CD14-positive monocyte (primary cell): ENCODE results near the gene STOML2. TPM values are rescaled to one million over a fixed set of nuclear protein-coding genes. Genes with fewer than 3 reads are reported as not detected.

Experiments used
- DNase-seq, 3 donors: peaks; one replicate each; pipeline ENCODE4 v3.0.0-alpha.2; 2011 to 2022
- H2AFZ ChIP-seq: 2 replicates; pipeline ENCODE4 v1.6.0; 2012; ENCODE audit warnings: mild to moderate bottlenecking, low read depth, low read length, inconsistent platforms; ENCODE audit not compliant: insufficient read depth, poor library complexity, severe bottlenecking
- H3K27ac ChIP-seq, 2 donors: 1 replicate in 1 of 2; 2 replicates in 1 of 2; pipeline ENCODE4 v1.5.1; 2012 to 2013; ENCODE audit warnings: low read length in 2 of 2, control low read depth in 1 of 2, inconsistent platforms in 1 of 2, low read depth in 1 of 2, mild to moderate bottlenecking in 1 of 2
- H3K27me3 ChIP-seq, 2 donors: one replicate each; pipeline versions ENCODE4 v1.6.0 to v1.6.1; 2011 to 2013; ENCODE audit warnings: low read length in 2 of 2; ENCODE audit not compliant: control insufficient read depth in 2 of 2, insufficient read depth in 2 of 2
- H3K36me3 ChIP-seq, 2 donors: replicated peaks in 1 of 2; 1 replicate in 1 of 2; 2 replicates in 1 of 2; pipeline versions ENCODE4 v1.5.1 to v1.6.1; 2012 to 2013; ENCODE audit warnings: low read length in 2 of 2, control low read depth in 1 of 2, inconsistent platforms in 1 of 2, mild to moderate bottlenecking in 1 of 2; ENCODE audit not compliant: insufficient read depth in 2 of 2, control insufficient read depth in 1 of 2
- H3K4me1 ChIP-seq, 2 donors: 1 replicate in 1 of 2; 2 replicates in 1 of 2; pipeline versions ENCODE4 v1.5.1 to v1.6.1; 2012 to 2013; ENCODE audit warnings: low read length in 2 of 2, control low read depth in 1 of 2, inconsistent platforms in 1 of 2, mild to moderate bottlenecking in 1 of 2, moderate library complexity in 1 of 2; ENCODE audit not compliant: insufficient read depth in 2 of 2, control insufficient read depth in 1 of 2
- H3K4me2 ChIP-seq: replicated peaks from 2 replicates; pipeline ENCODE3; 2012; ENCODE audit warnings: low read length, moderate library complexity, mild to moderate bottlenecking; ENCODE audit not compliant: poor library complexity, severe bottlenecking; ENCODE audit errors: extremely low read depth
- H3K4me3 ChIP-seq, 3 experiments: fragments of 200-600 bp in 1 of 3; sonication (generic) in 1 of 3; replicated peaks in 1 of 3; 1 replicate in 2 of 3; 2 replicates in 1 of 3; pipeline ENCODE4 v1.5.1; 2011 to 2013; ENCODE audit warnings: low read length in 3 of 3, mild to moderate bottlenecking in 3 of 3, control low read depth in 2 of 3, low read depth in 2 of 3, inconsistent platforms in 1 of 3, moderate library complexity in 1 of 3
- H3K79me2 ChIP-seq: 2 replicates; pipeline ENCODE4 v1.6.0; 2012; ENCODE audit warnings: mild to moderate bottlenecking, control low read depth, inconsistent platforms, low read length, moderate library complexity; ENCODE audit not compliant: insufficient read depth
- H3K9ac ChIP-seq: 2 replicates; pipeline ENCODE4 v1.6.0; 2017; ENCODE audit warnings: low read length, mild to moderate bottlenecking; ENCODE audit not compliant: insufficient read depth, poor library complexity, severe bottlenecking
- H3K9me3 ChIP-seq, 2 donors: replicated peaks in 1 of 2; 1 replicate in 1 of 2; 2 replicates in 1 of 2; pipeline versions ENCODE4 v1.5.1 to v1.6.1; 2012 to 2013; ENCODE audit warnings: low read length in 2 of 2, control low read depth in 1 of 2; ENCODE audit not compliant: control insufficient read depth in 1 of 2, insufficient read depth in 1 of 2
- H4K20me1 ChIP-seq: 2 replicates; pipeline ENCODE4 v1.6.0; 2012; ENCODE audit warnings: mild to moderate bottlenecking, low read length, control low read depth, moderate library complexity; ENCODE audit not compliant: insufficient read depth
- H3K27ac Mint-ChIP-seq, 7 donors: one replicate each; pipeline ENCODE4 v1.8.0; 2020; ENCODE audit warnings: mild to moderate bottlenecking in 7 of 7, mixed read lengths in 7 of 7, moderate library complexity in 6 of 7, inconsistent platforms in 2 of 7
- H3K27me3 Mint-ChIP-seq, 3 donors: one replicate each; pipeline ENCODE4 v1.8.0; 2021 to 2022; ENCODE audit warnings: low read depth in 3 of 3, mild to moderate bottlenecking in 3 of 3, mixed read lengths in 3 of 3, moderate library complexity in 3 of 3, inconsistent platforms in 1 of 3
- H3K36me3 Mint-ChIP-seq, 2 donors: one replicate each; pipeline ENCODE4 v1.8.0; 2020; ENCODE audit warnings: mixed read lengths in 2 of 2, inconsistent platforms in 1 of 2, mild to moderate bottlenecking in 1 of 2
- H3K4me1 Mint-ChIP-seq: one replicate; pipeline ENCODE4 v1.8.0; 2020; ENCODE audit warnings: mild to moderate bottlenecking, mixed read lengths
- H3K4me3 Mint-ChIP-seq, 2 donors: one replicate each; pipeline ENCODE4 v1.8.0; 2020; ENCODE audit warnings: mild to moderate bottlenecking in 2 of 2, mixed read lengths in 2 of 2, moderate library complexity in 1 of 2
- H3K9me3 Mint-ChIP-seq, 7 donors: one replicate each; pipeline ENCODE4 v1.8.0; 2020 to 2022; ENCODE audit warnings: mixed read lengths in 7 of 7, mild to moderate bottlenecking in 6 of 7, moderate library complexity in 6 of 7, inconsistent platforms in 2 of 7
- WGBS: methylation state at CpG from one replicate; pipeline ENCODE4 v1.1.5; 2013; ENCODE audit warnings: missing lambda C conversion rate; ENCODE audit not compliant: insufficient coverage; 5-methylcytosine and 5-hydroxymethylcytosine counted together
- intact Hi-C, 2 donors: fragments of 100-400 bp; cut with micrococcal nuclease; formaldehyde crosslinking; loops; one replicate each; pipeline versions ENCODE4 v1.15.0 to v1.15.1; 2023
- polyA plus RNA-seq, 3 donors: library from polyadenylated mRNA; depleted of rRNA in 1 of 3; unstranded in 2 of 3; stranded (reverse) in 1 of 3; fragments of 300-500 nt in 2 of 3; fragments of >200 nt in 1 of 3; fragmentation: Illumina TruSeq in 2 of 3; gene quantifications; 1 replicate in 2 of 3; 2 replicates in 1 of 3; pipeline ENCODE4 v1.2.3, GENCODE V29; 2012 to 2021
- TF ChIP-seq, protein P1 (sequence below): fragments of 200-600 bp; IDR thresholded peaks from one replicate; pipeline ENCODE4 v1.8.0; 2022; ENCODE audit warnings: antibody characterized with exemption, mild to moderate bottlenecking

STOML2 gene
- polyA plus RNA-seq, 3 donors, result 45.5 to 62.0 (median 50.3) TPM

DNA sequence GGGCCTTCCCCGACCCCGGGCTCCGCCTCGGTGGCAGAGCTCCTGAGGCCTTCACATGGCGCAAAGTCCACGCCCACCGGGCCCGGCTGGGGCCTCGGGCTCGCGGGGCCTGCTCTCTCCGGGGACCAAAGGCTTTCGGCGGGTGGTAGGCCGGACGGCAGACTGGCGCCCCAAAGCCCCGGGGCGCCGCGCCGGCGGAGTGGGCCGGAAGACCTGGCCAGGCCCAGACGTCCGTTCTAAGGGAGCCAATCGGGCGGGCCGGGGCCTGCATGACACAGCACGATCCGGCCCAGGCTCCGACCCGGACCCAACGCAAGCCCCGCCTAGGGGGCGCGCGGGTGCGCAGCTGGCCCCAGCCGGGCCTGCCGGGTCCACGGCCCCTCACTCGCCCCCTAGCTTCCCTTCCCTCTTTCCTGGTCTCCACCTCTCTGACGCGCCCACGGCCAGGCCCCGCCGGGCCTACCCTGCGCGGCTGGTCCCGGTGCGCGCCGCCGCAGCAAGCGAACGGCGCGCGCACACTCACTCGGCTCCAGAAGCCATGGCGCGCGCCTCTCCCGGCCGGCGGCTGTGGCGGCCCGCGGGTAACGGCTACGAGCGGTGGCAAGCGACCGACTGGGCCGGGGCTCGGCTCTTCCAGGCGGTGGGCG, 31.0 kb downstream of the STOML2 start:
- DNase-seq, result peak; percentile 82 to 85 (median 82)
- peak overlapping the region; percentile 96 to 97 for H3K27ac ChIP-seq
- H3K27ac Mint-ChIP-seq, result peak overlapping the region; percentile 95 to 99 (median 98)
- no peaks in the 10 kb centered on the region for H3K9me3 ChIP-seq
- peaks cover 0 to 2% (median 0%) of the 10 kb centered on the region in 3 donors for H3K27me3 Mint-ChIP-seq
- TF ChIP-seq, protein P1, sequence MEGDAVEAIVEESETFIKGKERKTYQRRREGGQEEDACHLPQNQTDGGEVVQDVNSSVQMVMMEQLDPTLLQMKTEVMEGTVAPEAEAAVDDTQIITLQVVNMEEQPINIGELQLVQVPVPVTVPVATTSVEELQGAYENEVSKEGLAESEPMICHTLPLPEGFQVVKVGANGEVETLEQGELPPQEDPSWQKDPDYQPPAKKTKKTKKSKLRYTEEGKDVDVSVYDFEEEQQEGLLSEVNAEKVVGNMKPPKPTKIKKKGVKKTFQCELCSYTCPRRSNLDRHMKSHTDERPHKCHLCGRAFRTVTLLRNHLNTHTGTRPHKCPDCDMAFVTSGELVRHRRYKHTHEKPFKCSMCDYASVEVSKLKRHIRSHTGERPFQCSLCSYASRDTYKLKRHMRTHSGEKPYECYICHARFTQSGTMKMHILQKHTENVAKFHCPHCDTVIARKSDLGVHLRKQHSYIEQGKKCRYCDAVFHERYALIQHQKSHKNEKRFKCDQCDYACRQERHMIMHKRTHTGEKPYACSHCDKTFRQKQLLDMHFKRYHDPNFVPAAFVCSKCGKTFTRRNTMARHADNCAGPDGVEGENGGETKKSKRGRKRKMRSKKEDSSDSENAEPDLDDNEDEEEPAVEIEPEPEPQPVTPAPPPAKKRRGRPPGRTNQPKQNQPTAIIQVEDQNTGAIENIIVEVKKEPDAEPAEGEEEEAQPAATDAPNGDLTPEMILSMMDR, result peak; percentile 52
- peaks cover 49% of the 10 kb centered on the region for H3K79me2 ChIP-seq
- no peaks in the 10 kb centered on the region for H3K9me3 Mint-ChIP-seq
- H3K27me3 ChIP-seq, result no peaks in the 10 kb centered on the region
- peaks cover 21 to 37% of the 10 kb centered on the region in 2 donors for H3K36me3 Mint-ChIP-seq
- H2AFZ ChIP-seq, result peak overlapping the region; percentile 59
- H3K4me1 Mint-ChIP-seq, result peaks cover 30% of the 10 kb centered on the region
- H3K4me1 ChIP-seq, result peaks cover 22 to 29% of the 10 kb centered on the region in 2 donors
- intact Hi-C loops, result loop anchor here (2.0 to 10.0 kb wide), 4 partner anchors 25 to 87 kb away; partner anchors contain the start of genes DNAJB5 (in 1 of the 2) and PIGO (in 1 of the 2)
- peaks cover 18 to 33% of the 10 kb centered on the region in 2 donors for H3K36me3 ChIP-seq
- H3K4me2 ChIP-seq, result peak overlapping the region; percentile 96
- H4K20me1 ChIP-seq, result peaks cover 50% of the 10 kb centered on the region
- H3K9ac ChIP-seq, result peak overlapping the region; percentile 99
- WGBS, result 0% methylated on average over 79 of the region's 79 CpGs
- H3K4me3 ChIP-seq, result peak overlapping the region; percentile 56 to 90 (median 66)
- peak overlapping the region; percentile 89 to 91 for H3K4me3 Mint-ChIP-seq

DNA sequence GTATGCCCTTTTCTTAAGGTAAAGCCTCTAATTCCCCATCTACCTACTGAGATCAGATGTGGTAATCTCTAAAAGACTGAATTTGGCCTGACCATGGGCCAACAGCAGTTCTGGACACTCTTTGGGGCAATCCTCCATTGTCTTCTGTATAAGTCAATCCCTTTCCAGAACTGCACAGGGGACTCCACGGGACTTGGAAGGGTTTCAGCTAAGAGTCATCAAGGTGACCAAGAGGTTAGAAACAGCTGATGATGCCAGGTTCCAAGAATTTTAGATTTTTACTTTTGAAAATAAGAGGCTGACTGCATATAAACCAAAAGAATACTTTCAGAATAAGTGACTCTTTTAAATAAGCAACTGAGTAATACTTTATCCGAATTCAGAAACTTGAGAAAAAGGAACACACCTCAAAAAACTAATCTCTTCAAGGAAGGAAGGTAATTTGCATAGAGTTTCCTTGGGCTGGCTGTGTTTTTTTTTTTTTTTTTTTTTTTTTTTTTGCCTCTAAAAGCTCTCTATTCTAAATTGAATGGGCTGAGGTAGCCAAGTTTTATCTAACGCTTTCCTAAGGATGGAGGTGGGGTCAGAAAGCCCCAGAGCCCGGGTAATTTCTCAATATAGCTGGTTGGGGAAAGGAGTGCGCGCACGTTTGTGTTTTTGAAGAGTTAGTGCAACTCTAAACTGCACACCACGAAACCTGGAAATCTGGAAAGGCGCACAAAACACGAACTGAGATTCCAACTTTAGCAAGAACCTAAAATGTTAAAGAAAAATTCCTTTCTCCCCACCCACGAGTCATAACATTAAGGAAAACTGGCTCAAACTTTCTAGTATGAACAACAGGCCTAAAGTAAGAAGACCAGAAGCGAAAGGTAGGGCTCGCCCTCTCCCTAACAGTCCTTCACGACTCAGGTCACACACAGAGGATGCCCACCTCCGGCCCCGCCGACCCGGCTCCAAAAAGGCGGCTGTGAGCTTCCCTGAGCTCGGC, 31.8 kb downstream of the STOML2 start:
- Histone ChIP-seq H3K27me3 (no peaks in the 10 kb centered on the region), H3K4me1 (peaks cover 22 to 29% of the 10 kb centered on the region in 2 donors), H3K36me3 (peaks cover 26 to 41% of the 10 kb centered on the region in 2 donors), H2AFZ (peak overlapping the region; percentile 59), H3K79me2 (peaks cover 56% of the 10 kb centered on the region), H3K9ac (peak overlapping the region; percentile 99), H4K20me1 (peaks cover 58% of the 10 kb centered on the region), H3K4me2 (peak overlapping the region; percentile 96), H3K9me3 (no peaks in the 10 kb centered on the region), H3K4me3 (peak overlapping the region; percentile 56 to 90 (median 66)), H3K27ac (peak overlapping the region; percentile 96 to 97)
- 0% methylated on average over 12 of the region's 20 CpGs for WGBS
- H3K27me3 Mint-ChIP-seq, result peaks cover 0 to 2% (median 0%) of the 10 kb centered on the region in 3 donors
- H3K9me3 Mint-ChIP-seq, result no peaks in the 10 kb centered on the region
- H3K4me3 Mint-ChIP-seq, result peak overlapping the region; percentile 89 to 91
- intact Hi-C loops, result loop anchor here (2.0 to 10.0 kb wide), 4 partner anchors 26 to 86 kb away; partner anchors contain the start of genes DNAJB5 (in 1 of the 2) and PIGO (in 1 of the 2)
- peaks cover 27 to 44% of the 10 kb centered on the region in 2 donors for H3K36me3 Mint-ChIP-seq
- peaks cover 30% of the 10 kb centered on the region for H3K4me1 Mint-ChIP-seq
- TF ChIP-seq, protein P1, result no peak
- no peak for DNase-seq
- peak overlapping the region; percentile 90 to 98 (median 94) for H3K27ac Mint-ChIP-seq
